NCI-H82 treated with DMSO at 0.1 percent for 48 hours (cell line): ENCODE data around the gene FBL.
"Not testable (repeated sequence)": the region's sequence is repeated elsewhere in the genome, so short reads cannot be mapped to it uniquely, and the experiment has no call there.

Source experiments
- DNase-seq: peaks from one replicate; lab custom pipeline; 2025; ENCODE audit not compliant: unreplicated experiment; lab: John Stamatoyannopoulos, UW

The FBL gene

GRCh38 chr19:39877488-39877887, 31.3 kb upstream of the FBL start:
- not testable (repeated sequence) for DNase-seq

GRCh38 chr19:39876486-39876885, 30.3 kb upstream of the FBL start:
- DNase-seq = not testable (repeated sequence)

- not testable (repeated sequence) for DNase-seq
Observed at GRCh38 chr19:39875401-39875864, 29.3 kb upstream of the FBL start.

- no peak for DNase-seq
Observed at GRCh38 chr19:39874404-39874803, 28.2 kb upstream of the FBL start.

GRCh38 chr19:39873385-39873784, 27.2 kb upstream of the FBL start:
- no peak for DNase-seq

- no peak for DNase-seq
Observed at GRCh38 chr19:39871886-39872866, 26.0 kb upstream of the FBL start.

- DNase-seq = no peak
Observed at GRCh38 chr19:39871362-39871761, 25.2 kb upstream of the FBL start.

- no peak for DNase-seq
Observed at GRCh38 chr19:39870171-39870971, 24.2 kb upstream of the FBL start.

- no peak for DNase-seq
Observed at GRCh38 chr19:39867952-39868351, 21.8 kb upstream of the FBL start.

GRCh38 chr19:39867133-39867532, 21.0 kb upstream of the FBL start:
- DNase-seq = no peak

GRCh38 chr19:39865953-39866352, 19.8 kb upstream of the FBL start:
- DNase-seq = no peak

GRCh38 chr19:39865186-39865585, 19.0 kb upstream of the FBL start:
- no peak for DNase-seq

GRCh38 chr19:39864118-39864517, 17.9 kb upstream of the FBL start:
- no peak for DNase-seq

GRCh38 chr19:39858541-39858940, 12.4 kb upstream of the FBL start:
- DNase-seq = no peak

- peak; percentile 95 for DNase-seq
Observed at GRCh38 chr19:39852882-39853281, 6.7 kb upstream of the FBL start.

- DNase-seq = no peak
Observed at GRCh38 chr19:39850892-39851291, 4.7 kb upstream of the FBL start.

GRCh38 chr19:39848392-39848791, 2.2 kb upstream of the FBL start:
- no peak for DNase-seq

- no peak for DNase-seq
Observed at GRCh38 chr19:39847525-39847924, 1.3 kb upstream of the FBL start.

- DNase-seq = no peak
Observed at GRCh38 chr19:39846678-39847486, 703 bp upstream of the FBL start.

- peak; percentile 70 for DNase-seq
Observed at GRCh38 chr19:39845584-39845932, 621 bp downstream of the FBL start.

- no peak for DNase-seq
Observed at GRCh38 chr19:39845172-39845571, 1.0 kb downstream of the FBL start.
